ENCODE results near the gene PLD1. TPM values are rescaled to one million over a fixed set of nuclear protein-coding genes. Genes with fewer than 3 reads are reported as not detected.

The PLD1 gene
- total RNA-seq, 2 donors from 2014 or later, result 51.3 to 95.2 TPM

DNA sequence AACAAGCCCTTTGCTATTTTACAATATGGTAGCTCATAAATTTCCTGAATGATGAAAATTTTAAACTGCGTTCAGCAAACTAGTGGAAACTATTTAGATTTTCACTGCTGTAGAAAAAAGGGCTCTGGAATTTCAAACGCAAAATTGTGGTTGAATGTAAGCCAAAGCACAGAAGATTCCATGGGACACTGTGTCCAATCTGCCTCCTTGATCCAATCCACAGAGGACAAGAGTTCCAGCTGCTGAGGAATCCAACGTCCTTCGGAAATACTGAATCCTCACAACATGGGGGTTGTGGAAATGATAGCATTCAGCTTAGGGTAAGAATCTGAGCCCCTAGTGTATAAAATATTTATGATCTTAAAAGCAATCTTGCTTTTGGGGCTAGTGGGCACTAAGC is 161.0 kb downstream of the PLD1 start:
- Histone ChIP-seq H3K27me3 (replicated peaks; ENCODE audit: insufficient read depth) (no peaks in the 10 kb centered on the region), H3K4me3 (no peak overlapping the region), H3K27ac (no peak overlapping the region), H3K36me3 (no peaks in the 10 kb centered on the region), H3K4me1 (ENCODE audit: control insufficient read depth in 1 of 2, low read depth in 2 of 2) (peaks cover 9 to 33% of the 10 kb centered on the region in 2 donors), H3K9me3 (no peaks in the 10 kb centered on the region)
- ATAC-seq (ENCODE audit: insufficient number of reproducible peaks, low FRiP score, low read depth) (no peak), DNase-seq (ENCODE audit: low spot score) (no peak)
- TF ChIP-seq, protein P1, sequence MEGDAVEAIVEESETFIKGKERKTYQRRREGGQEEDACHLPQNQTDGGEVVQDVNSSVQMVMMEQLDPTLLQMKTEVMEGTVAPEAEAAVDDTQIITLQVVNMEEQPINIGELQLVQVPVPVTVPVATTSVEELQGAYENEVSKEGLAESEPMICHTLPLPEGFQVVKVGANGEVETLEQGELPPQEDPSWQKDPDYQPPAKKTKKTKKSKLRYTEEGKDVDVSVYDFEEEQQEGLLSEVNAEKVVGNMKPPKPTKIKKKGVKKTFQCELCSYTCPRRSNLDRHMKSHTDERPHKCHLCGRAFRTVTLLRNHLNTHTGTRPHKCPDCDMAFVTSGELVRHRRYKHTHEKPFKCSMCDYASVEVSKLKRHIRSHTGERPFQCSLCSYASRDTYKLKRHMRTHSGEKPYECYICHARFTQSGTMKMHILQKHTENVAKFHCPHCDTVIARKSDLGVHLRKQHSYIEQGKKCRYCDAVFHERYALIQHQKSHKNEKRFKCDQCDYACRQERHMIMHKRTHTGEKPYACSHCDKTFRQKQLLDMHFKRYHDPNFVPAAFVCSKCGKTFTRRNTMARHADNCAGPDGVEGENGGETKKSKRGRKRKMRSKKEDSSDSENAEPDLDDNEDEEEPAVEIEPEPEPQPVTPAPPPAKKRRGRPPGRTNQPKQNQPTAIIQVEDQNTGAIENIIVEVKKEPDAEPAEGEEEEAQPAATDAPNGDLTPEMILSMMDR (IDR thresholded peaks at IDR 0.05), result no peak

DNA sequence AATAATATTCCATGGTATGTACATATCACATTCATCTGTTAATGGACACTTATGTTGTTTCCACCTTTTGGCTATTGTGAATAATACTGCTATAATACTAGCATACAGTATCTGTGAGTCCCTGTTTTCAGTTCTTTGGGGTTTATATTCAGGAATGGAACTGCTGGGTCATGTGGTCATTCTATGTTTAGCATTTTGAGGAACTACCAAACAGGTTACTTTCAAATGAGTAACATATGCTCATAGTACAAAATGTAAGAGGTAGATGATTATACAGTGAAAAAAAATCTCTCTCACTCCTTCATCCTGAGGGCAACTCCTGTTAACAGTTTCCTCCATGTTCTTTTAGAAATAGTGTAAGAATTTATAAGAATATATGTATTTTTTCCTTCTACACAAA is 162.2 kb downstream of the PLD1 start:
- Histone ChIP-seq H3K27ac (no peak overlapping the region), H3K27me3 (replicated peaks; ENCODE audit: insufficient read depth) (no peaks in the 10 kb centered on the region), H3K9me3 (no peaks in the 10 kb centered on the region), H3K4me1 (ENCODE audit: control insufficient read depth in 1 of 2, low read depth in 2 of 2) (peaks cover 7 to 23% of the 10 kb centered on the region in 2 donors), H3K36me3 (no peaks in the 10 kb centered on the region), H3K4me3 (no peak overlapping the region)
- TF ChIP-seq, protein P1 (IDR thresholded peaks at IDR 0.05), result no peak
- ATAC-seq (ENCODE audit: insufficient number of reproducible peaks, low FRiP score, low read depth) (no peak), DNase-seq (ENCODE audit: low spot score) (no peak)

DNA sequence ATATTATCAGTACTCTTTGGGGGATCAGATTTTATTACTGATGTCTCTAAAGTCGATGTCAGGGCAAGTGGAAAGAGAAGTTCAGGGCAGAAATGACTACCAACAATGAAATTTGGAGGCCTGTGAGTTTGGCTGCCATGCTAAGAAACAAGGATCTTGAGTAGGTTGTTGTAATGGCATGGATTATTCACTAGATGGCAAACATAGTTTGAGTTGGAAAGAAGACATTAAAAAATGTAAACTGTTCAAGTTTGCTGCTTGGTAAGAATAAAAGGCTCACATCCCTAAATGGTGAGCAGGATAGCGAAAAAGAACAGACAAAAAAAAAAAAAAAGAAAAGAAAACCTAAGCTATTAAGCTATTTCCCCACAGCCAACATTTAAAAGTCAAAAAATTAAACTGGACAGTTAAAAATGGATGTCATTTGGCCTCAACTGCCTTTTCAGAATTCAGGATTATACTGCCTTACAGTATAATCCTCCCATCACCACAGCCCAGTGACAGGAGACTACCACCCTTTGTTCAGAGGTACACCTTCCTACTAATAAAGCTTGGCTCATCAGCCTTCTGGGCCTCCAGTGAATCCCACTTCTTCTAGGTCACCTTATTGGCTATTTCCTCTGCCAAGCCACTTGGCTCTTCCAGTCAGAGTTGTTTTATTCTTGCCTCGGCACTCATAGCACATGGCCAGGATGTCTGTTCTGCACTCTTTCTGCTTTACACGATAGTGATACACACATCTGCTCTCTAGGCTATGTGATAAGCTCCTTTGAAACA is 163.7 kb downstream of the PLD1 start:
- H3K36me3 ChIP-seq, result peaks cover 6% of the 10 kb centered on the region
- no peaks in the 10 kb centered on the region for H3K9me3 ChIP-seq
- ATAC-seq (ENCODE audit: insufficient number of reproducible peaks, low FRiP score, low read depth) (no peak), DNase-seq (ENCODE audit: low spot score) (no peak)
- no peaks in the 10 kb centered on the region for H3K27me3 ChIP-seq (replicated peaks; ENCODE audit: insufficient read depth)
- TF ChIP-seq, protein P1 (IDR thresholded peaks at IDR 0.05), result peak; percentile 71
- H3K4me1 ChIP-seq (ENCODE audit: control insufficient read depth in 1 of 2, low read depth in 2 of 2), result peaks cover 7 to 18% of the 10 kb centered on the region in 2 donors
- peak overlapping the region; percentile 43 to 63 for H3K27ac ChIP-seq
- no peak overlapping the region for H3K4me3 ChIP-seq

DNA sequence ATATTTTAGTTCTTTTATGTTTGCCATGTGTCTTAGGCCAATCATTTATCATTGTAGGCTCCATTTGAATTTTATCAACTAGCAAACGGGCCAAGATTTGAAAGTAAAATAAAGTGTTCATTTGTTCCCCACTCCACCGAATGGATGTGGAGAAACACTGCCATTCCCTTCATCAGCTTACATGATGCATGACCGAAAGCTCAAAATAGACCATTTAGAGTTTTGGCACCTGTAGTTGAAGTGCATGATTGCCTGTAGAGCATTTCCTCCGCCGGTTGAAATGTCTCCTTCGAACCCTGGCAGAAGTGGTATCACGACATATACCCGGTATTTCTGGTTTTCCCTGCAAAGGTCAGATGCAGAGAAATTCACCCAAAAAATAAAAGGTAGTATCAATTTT is 165.6 kb downstream of the PLD1 start:
- peaks cover 7% of the 10 kb centered on the region for H3K36me3 ChIP-seq
- no peak overlapping the region for H3K27ac ChIP-seq
- DNase-seq (ENCODE audit: low spot score) (no peak), ATAC-seq (ENCODE audit: insufficient number of reproducible peaks, low FRiP score, low read depth) (no peak)
- no peaks in the 10 kb centered on the region for H3K27me3 ChIP-seq (replicated peaks; ENCODE audit: insufficient read depth)
- H3K4me3 ChIP-seq, result no peak overlapping the region
- peaks cover 4 to 18% of the 10 kb centered on the region in 2 donors for H3K4me1 ChIP-seq (ENCODE audit: control insufficient read depth in 1 of 2, low read depth in 2 of 2)
- no peaks in the 10 kb centered on the region for H3K9me3 ChIP-seq
- TF ChIP-seq, protein P1 (IDR thresholded peaks at IDR 0.05), result no peak

- no peak overlapping the region for H3K4me3 ChIP-seq
- TF ChIP-seq, protein P1 (IDR thresholded peaks at IDR 0.05), result no peak
- H3K9me3 ChIP-seq, result no peaks in the 10 kb centered on the region
- no peak for DNase-seq (ENCODE audit: low spot score)
- no peak for ATAC-seq (ENCODE audit: insufficient number of reproducible peaks, low FRiP score, low read depth)
- peaks cover 7% of the 10 kb centered on the region for H3K36me3 ChIP-seq
- H3K27ac ChIP-seq, result no peak overlapping the region
- H3K27me3 ChIP-seq (replicated peaks; ENCODE audit: insufficient read depth), result no peaks in the 10 kb centered on the region
- peaks cover 4 to 18% of the 10 kb centered on the region in 2 donors for H3K4me1 ChIP-seq (ENCODE audit: control insufficient read depth in 1 of 2, low read depth in 2 of 2)
These were observed 166.6 kb downstream of the PLD1 start for GRCh38 chr3:171643681-171644080.

Measured in thoracic aorta (tissue), 2 donors.